ENCODE measurements around the gene PKMYT1. TPM values are rescaled to one million over a fixed set of nuclear protein-coding genes. Genes with fewer than 3 reads are reported as not detected.

PKMYT1 gene
- total and polyA plus RNA-seq, 2 experiments from 2014 or later = 90.9 to 100 TPM

- peaks cover 21% of the 10 kb centered on the region for H3K4me1 Mint-ChIP-seq
- peaks cover 8% of the 10 kb centered on the region; the same call in 1 of the 2 replicates for H4K20me1 ChIP-seq (replicated peaks; ENCODE audit: insufficient read depth)
- H3K4me3 ChIP-seq = no peak overlapping the region
- ATAC-seq (no peak), DNase-seq (ENCODE audit: low spot score) (no peak)
- H3K4me1 ChIP-seq (ENCODE audit: insufficient read depth) = peaks cover 16% of the 10 kb centered on the region
- H2AFZ ChIP-seq = no peak overlapping the region
- H3K79me2 ChIP-seq (replicated peaks; ENCODE audit: insufficient read depth) = peaks cover 14% of the 10 kb centered on the region
- peaks cover 24% of the 10 kb centered on the region for H3F3A ChIP-seq (replicated peaks; ENCODE audit: low read depth)
- H3K27me3 Mint-ChIP-seq (ENCODE audit: insufficient read depth, low read depth, poor library complexity) = peaks cover 14% of the 10 kb centered on the region
- H3K36me3 ChIP-seq (ENCODE audit: insufficient read depth) = 0 out of 2 replicates have a peak, but pooled peaks cover 3% of the 10 kb centered on the region
- peaks cover 2% of the 10 kb centered on the region; the same call in 2 of the 3 replicates for H3K9me3 Mint-ChIP-seq
- no peak overlapping the region for H3K4me2 ChIP-seq
- peaks cover 31% of the 10 kb centered on the region for H3K36me3 Mint-ChIP-seq (ENCODE audit: low read depth)
- no peak overlapping the region for H3K27ac Mint-ChIP-seq
- H3K4me3 Mint-ChIP-seq = 0 out of 3 replicates have a peak overlapping the region, but pooled peaks have one; percentile 19
- no peaks in the 10 kb centered on the region for H3K9me2 ChIP-seq (ENCODE audit: insufficient read depth)
- no peak overlapping the region for H3K27ac ChIP-seq (ENCODE audit: low read depth)
- no peaks in the 10 kb centered on the region for H3K27me3 ChIP-seq (ENCODE audit: insufficient read depth)
- no peak for TF ChIP-seq ZNF114 (CRISPR knock-in tag; IDR thresholded peaks at IDR 0.05)
- no peak for TF ChIP-seq JUNB (IDR thresholded peaks at IDR 0.05; ENCODE audit: unreplicated experiment)
- no peak for TF ChIP-seq ZNF462 (CRISPR knock-in tag; IDR thresholded peaks at IDR 0.05)
- no peak for TF ChIP-seq EZH2phosphoT487 (IDR thresholded peaks at IDR 0.05; ENCODE audit: unreplicated experiment)
- no peak for TF ChIP-seq POLR2AphosphoS5 (IDR thresholded peaks at IDR 0.05; ENCODE audit: low read depth)
- no peak for TF ChIP-seq STAT1 (IDR thresholded peaks at IDR 0.05; ENCODE audit: unreplicated experiment)
- TF ChIP-seq ZNF331 (CRISPR knock-in tag; IDR thresholded peaks at IDR 0.05; ENCODE audit: low read depth) = no peak
- TF ChIP-seq CTCF (conservative IDR thresholded peaks at IDR 0.05; ENCODE audit: low read depth in 2 of 2) = no peak
- TF ChIP-seq CREB1 (CRISPR knock-in tag; IDR thresholded peaks at IDR 0.05; ENCODE audit: low read depth) = no peak
- no peak for TF ChIP-seq REST (IDR thresholded peaks at IDR 0.05; ENCODE audit: unreplicated experiment)
- TF ChIP-seq NANOG (IDR thresholded peaks at IDR 0.05; ENCODE audit: borderline replicate concordance) = no peak
- no peak for TF ChIP-seq ETS1 (IDR thresholded peaks at IDR 0.05)
Observed at GRCh38 chr16:2977440-2977839, 2.8 kb downstream of the PKMYT1 start.

Measured in GM23338 (cell line).